Uterus (tissue), 2 donors: ENCODE measurements around the gene KLHL24.

ENCODE experiments used
- POLR2A ChIP-seq, 2 donors: fragments of 450-650 bp; IDR thresholded peaks; one replicate each; pipeline ENCODE4 v1.6.1; 2016; ENCODE audit warnings: antibody characterized with exemption in 2 of 2, mild to moderate bottlenecking in 1 of 2, moderate library complexity in 1 of 2
- TF ChIP-seq, protein P1 (sequence below), 4 experiments: fragments of 200-600 bp in 2 of 4; fragments of 450-650 bp in 2 of 4; sonication (generic) in 2 of 4; IDR thresholded peaks; one replicate each; pipeline ENCODE4 v1.5.1; 2016 to 2019; ENCODE audit warnings: antibody characterized with exemption in 4 of 4, mild to moderate bottlenecking in 2 of 4, moderate library complexity in 1 of 4

DNA sequence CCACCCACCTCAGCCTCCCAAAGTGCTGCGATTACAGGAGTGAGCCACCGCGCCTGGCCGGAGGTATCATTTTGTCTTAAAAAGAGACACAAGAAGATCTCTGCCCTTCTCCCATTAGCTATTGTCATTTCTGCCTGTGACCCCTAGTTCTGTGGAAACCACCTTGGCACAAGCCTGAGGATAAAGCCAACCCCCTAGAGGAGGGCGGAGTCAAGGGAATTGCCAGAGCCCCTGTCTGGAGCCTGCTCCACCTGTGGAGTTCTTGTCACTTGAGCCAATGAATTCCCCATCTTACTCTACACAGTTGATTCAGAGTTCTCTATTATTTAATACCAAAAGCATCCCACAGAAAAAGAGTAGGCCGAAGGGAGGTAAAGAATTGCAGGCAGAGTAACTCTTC is 45.0 kb upstream of the KLHL24 start:
- TF ChIP-seq, protein P1, sequence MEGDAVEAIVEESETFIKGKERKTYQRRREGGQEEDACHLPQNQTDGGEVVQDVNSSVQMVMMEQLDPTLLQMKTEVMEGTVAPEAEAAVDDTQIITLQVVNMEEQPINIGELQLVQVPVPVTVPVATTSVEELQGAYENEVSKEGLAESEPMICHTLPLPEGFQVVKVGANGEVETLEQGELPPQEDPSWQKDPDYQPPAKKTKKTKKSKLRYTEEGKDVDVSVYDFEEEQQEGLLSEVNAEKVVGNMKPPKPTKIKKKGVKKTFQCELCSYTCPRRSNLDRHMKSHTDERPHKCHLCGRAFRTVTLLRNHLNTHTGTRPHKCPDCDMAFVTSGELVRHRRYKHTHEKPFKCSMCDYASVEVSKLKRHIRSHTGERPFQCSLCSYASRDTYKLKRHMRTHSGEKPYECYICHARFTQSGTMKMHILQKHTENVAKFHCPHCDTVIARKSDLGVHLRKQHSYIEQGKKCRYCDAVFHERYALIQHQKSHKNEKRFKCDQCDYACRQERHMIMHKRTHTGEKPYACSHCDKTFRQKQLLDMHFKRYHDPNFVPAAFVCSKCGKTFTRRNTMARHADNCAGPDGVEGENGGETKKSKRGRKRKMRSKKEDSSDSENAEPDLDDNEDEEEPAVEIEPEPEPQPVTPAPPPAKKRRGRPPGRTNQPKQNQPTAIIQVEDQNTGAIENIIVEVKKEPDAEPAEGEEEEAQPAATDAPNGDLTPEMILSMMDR (IDR thresholded peaks at IDR 0.05), result no peak
- no peak for TF ChIP-seq POLR2A (IDR thresholded peaks at IDR 0.05)
